OCI-M2 (cell line): ENCODE data around the gene FAM131A.

Experiments used
- DNase-seq: peaks from one replicate; lab custom pipeline; 2025; ENCODE audit not compliant: unreplicated experiment; lab: John Stamatoyannopoulos, UW

The FAM131A gene

GRCh38 chr3:184337399-184337714 is at the start of gene FAM131A:
Gene FAM131A (plus strand): TSS chr3:184337600. CDS start chr3:184337631, 31 bp downstream.
- DNase-seq: no peak

GRCh38 chr3:184289426-184289938 is 47.9 kb upstream of the FAM131A start:
- DNase-seq: peak; percentile 15

GRCh38 chr3:184290331-184290730 is 47.1 kb upstream of the FAM131A start:
- no peak for DNase-seq

- no peak for DNase-seq
Observed at GRCh38 chr3:184291044-184291737, 46.2 kb upstream of the FAM131A start.

- no peak for DNase-seq
Observed at GRCh38 chr3:184291738-184292445, 45.5 kb upstream of the FAM131A start.

GRCh38 chr3:184295771-184296170 is 41.6 kb upstream of the FAM131A start:
- no peak for DNase-seq

GRCh38 chr3:184296616-184297015 is 40.8 kb upstream of the FAM131A start:
- DNase-seq: no peak

GRCh38 chr3:184298759-184299487 is 38.5 kb upstream of the FAM131A start, which contains the start of gene PSMD2:
Gene PSMD2 (plus strand): TSS chr3:184299241. CDS start chr3:184299267, 26 bp downstream.
- DNase-seq: peak; percentile 39

- DNase-seq: no peak
Observed at GRCh38 chr3:184299488-184300377, 37.7 kb upstream of the FAM131A start.

GRCh38 chr3:184300378-184300720 is 37.1 kb upstream of the FAM131A start:
- DNase-seq: no peak

- DNase-seq: no peak
Observed at GRCh38 chr3:184305577-184305976, 31.8 kb upstream of the FAM131A start.

GRCh38 chr3:184306341-184306972 is 30.9 kb upstream of the FAM131A start:
- DNase-seq: no peak

- no peak for DNase-seq
Observed at GRCh38 chr3:184307915-184308314, 29.5 kb upstream of the FAM131A start.

- DNase-seq: no peak
Observed at GRCh38 chr3:184308744-184309143, 28.7 kb upstream of the FAM131A start.

GRCh38 chr3:184311633-184312032 is 25.8 kb upstream of the FAM131A start:
- DNase-seq: no peak

GRCh38 chr3:184314363-184314699 is 23.1 kb upstream of the FAM131A start, which contains the start of gene EIF4G1:
Gene EIF4G1 (plus strand): TSS chr3:184314606. CDS start chr3:184315797, 1,191 bp downstream.
- no peak for DNase-seq

GRCh38 chr3:184314700-184315542 is 22.5 kb upstream of the FAM131A start:
- no peak for DNase-seq

GRCh38 chr3:184315543-184315867 is 21.9 kb upstream of the FAM131A start:
- no peak for DNase-seq

GRCh38 chr3:184315871-184316661 is 21.3 kb upstream of the FAM131A start:
- no peak for DNase-seq
